ENCODE measurements around the gene NAAA.

NAAA gene

DNA sequence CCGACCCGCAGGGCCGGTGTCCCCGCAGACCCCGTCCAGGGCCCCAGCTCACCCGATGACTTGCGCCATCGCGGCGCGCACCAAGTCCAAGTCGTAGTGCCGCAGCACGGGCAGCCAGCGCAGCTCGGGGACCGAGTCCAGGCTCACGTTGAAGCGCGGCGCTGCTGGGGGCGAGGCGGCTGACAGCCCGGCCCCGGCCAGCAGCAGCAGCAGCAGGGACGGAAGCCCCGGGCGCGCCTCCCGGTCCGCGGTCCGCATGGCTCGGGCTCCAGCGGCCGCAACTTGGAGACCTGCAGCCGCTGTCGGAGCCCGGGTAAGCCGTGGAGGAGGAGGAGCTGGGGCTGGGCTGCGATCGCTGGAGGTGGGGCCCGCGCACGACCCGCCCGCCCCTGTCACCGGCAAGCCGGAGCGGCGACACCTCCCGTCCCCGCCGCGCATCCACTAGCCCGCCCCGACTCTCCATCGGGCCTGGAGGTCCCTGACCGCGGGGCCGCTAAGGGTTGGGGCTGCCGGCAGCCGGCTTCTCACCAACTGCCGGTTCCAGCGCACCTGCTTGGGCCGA, at the start of gene NAAA:
Gene NAAA (minus strand): TSS at position 322 of the 562 bp plus-strand sequence. CDS start 64 bp downstream, at position 258.
- H3K4me3 ChIP-seq (replicated peaks; ENCODE audit: low read depth, low read length): peak within 1 kb of the TSS; percentile 75
- DNase-seq (ENCODE audit: extremely low read depth, low read depth): no peak
- TF ChIP-seq, protein P1, sequence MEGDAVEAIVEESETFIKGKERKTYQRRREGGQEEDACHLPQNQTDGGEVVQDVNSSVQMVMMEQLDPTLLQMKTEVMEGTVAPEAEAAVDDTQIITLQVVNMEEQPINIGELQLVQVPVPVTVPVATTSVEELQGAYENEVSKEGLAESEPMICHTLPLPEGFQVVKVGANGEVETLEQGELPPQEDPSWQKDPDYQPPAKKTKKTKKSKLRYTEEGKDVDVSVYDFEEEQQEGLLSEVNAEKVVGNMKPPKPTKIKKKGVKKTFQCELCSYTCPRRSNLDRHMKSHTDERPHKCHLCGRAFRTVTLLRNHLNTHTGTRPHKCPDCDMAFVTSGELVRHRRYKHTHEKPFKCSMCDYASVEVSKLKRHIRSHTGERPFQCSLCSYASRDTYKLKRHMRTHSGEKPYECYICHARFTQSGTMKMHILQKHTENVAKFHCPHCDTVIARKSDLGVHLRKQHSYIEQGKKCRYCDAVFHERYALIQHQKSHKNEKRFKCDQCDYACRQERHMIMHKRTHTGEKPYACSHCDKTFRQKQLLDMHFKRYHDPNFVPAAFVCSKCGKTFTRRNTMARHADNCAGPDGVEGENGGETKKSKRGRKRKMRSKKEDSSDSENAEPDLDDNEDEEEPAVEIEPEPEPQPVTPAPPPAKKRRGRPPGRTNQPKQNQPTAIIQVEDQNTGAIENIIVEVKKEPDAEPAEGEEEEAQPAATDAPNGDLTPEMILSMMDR (IDR thresholded peaks at IDR 0.05; ENCODE audit: low read depth, low read length, missing control alignments): no peak

DNA sequence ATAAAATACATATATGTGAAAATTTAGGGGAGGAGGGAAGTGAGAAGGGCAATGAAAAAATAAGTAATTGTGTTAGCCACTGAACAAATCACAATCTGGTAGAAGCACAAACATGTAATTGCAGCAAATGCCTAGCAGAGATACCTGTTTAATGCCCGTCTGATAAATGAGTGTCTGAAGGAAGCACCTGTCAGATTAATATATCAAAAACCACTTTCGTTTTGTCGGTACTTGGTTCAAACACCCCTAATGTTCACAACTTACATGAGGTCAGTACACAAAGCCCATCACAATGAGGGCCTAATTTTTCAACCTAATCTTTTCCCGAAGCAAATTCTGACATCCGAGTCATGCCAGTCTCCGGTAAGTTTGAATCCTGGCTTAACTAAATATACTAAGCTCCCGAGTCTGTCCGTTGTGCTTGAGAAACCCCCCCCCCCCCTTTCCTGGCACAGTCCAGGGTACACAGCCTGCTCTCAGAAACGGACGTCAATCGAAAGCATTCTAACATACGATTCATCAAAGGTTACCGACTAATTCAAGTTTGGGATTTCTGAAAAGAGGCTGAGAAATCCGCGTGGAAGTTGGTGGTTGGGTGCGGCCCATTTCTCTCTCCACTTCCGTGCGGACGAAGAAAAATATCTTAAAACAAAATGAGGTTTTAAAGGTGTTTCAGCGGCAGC, 49.2 kb upstream of the NAAA start:
- TF ChIP-seq, protein P1 (IDR thresholded peaks at IDR 0.05; ENCODE audit: low read depth, low read length, missing control alignments): no peak
- no peak for DNase-seq (ENCODE audit: extremely low read depth, low read depth)
- H3K4me3 ChIP-seq (replicated peaks; ENCODE audit: low read depth, low read length): peak overlapping the region; percentile 71

DNA sequence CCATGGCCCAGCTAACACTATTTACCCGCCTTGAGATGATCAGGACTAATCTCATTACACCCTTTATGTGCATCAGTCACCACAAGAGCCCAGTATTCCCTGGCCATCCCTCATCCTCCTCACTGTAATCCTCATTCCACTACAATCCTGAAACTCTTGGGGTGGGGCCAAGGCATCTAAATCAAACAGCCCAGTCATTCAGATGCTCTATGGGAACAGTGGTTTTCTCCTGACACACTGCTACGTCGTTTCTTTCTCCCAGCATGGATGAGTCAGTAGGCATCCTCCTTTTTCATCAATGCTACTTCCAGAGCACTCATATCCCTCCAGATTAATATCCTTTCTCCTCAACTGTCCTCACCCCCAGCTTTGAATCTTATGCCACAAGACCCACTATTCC, 44.3 kb upstream of the NAAA start:
- DNase-seq (ENCODE audit: extremely low read depth, low read depth): peak; percentile 37
- TF ChIP-seq, protein P1 (IDR thresholded peaks at IDR 0.05; ENCODE audit: low read depth, low read length, missing control alignments): no peak
- no peak overlapping the region for H3K4me3 ChIP-seq (replicated peaks; ENCODE audit: low read depth, low read length)

DNA sequence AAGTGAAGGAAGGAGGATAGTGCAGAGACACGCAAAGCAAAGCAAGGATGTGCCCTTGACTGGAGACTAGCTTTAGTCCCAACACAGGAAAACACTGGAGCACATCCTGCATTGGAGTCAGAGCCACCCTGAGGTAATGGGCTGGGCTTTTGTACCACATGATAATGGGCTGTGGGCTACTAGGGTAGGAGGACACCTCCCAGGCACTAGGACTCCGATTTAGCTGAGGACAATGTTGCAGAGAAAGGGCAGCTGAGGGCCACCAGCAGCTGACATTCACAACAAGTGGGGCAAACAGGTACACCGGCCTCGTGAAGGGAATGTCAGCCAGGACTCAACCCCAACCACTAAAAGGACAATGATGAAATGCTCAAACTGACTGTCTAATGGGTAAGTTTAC, 39.8 kb upstream of the NAAA start:
- H3K4me3 ChIP-seq (replicated peaks; ENCODE audit: low read depth, low read length): no peak overlapping the region
- TF ChIP-seq, protein P1 (IDR thresholded peaks at IDR 0.05; ENCODE audit: low read depth, low read length, missing control alignments): no peak
- DNase-seq (ENCODE audit: extremely low read depth, low read depth): no peak

DNA sequence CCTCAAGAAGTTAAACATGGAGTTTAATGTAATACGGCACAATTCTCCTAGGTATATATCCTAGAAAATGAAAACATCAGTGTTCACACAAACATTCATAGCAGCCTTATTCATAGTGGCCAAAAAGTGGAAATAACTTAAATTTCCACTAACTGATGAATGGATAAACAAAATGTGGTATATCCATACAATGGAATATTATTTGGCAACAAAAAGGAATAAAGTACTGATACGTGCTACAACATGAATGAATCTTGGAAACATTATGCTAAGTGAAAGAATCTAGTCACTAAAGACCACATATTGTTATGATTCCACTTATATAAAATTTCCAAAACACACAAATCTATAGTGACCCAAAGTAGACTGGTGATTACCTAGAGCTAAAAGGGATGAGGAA, 35.4 kb upstream of the NAAA start:
- H3K4me3 ChIP-seq (replicated peaks; ENCODE audit: low read depth, low read length): no peak overlapping the region
- TF ChIP-seq, protein P1 (IDR thresholded peaks at IDR 0.05; ENCODE audit: low read depth, low read length, missing control alignments): no peak
- no peak for DNase-seq (ENCODE audit: extremely low read depth, low read depth)

DNA sequence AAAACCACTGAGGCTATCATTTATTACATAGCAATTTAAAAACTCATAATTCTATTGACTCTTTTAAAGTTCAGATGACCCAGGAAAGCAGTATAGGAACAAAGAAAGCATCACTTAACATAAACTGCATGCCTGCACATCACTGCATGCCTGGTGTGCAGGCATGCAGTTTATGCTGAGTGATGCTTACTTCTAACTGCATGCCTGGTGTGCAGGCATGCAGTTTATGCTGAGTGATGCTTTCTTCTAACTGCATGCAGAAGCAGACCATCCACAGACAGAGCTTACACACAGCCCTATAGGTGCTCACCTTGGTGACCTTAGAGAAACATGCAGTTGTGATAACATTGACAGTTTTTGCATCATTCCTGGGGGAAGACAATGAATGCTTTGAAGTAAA, 33.0 kb upstream of the NAAA start:
- H3K4me3 ChIP-seq (replicated peaks; ENCODE audit: low read depth, low read length): no peak overlapping the region
- DNase-seq (ENCODE audit: extremely low read depth, low read depth): no peak
- TF ChIP-seq, protein P1 (IDR thresholded peaks at IDR 0.05; ENCODE audit: low read depth, low read length, missing control alignments): no peak

Measured in HFF-Myc (cell line).